Stomach (tissue), 9 donors: ENCODE data around the gene NFATC2IP. TPM values are rescaled to one million over a fixed set of nuclear protein-coding genes. Genes with fewer than 3 reads are reported as not detected.

Source experiments
- DNase-seq, 2 donors: peaks; one replicate each; pipeline versions ENCODE4 v3.0.0 to v3.0.0-alpha.2; 2013 to 2019
- H3K27ac ChIP-seq, 5 donors: fragments of 200-600 bp in 4 of 5; sonication (generic) in 4 of 5; one replicate each; pipeline ENCODE4 v1.5.1; 2013 to 2019; ENCODE audit warnings: mild to moderate bottlenecking in 1 of 5, moderate library complexity in 1 of 5
- H3K27me3 ChIP-seq, 3 donors: fragments of 200-600 bp; sonication (generic); one replicate each; pipeline ENCODE4 v1.5.1; 2017 to 2019; ENCODE audit warnings: mixed run types in 1 of 3
- H3K36me3 ChIP-seq, 4 donors: fragments of 200-600 bp; sonication (generic); 1 replicate in 3 of 4; 2 replicates in 1 of 4; pipeline ENCODE4 v1.5.1; 2016 to 2019
- H3K4me1 ChIP-seq, 4 donors: fragments of 200-600 bp; sonication (generic); one replicate each; pipeline ENCODE4 v1.5.1; 2016 to 2019
- H3K4me3 ChIP-seq, 4 donors: fragments of 200-600 bp; sonication (generic) in 3 of 4; one replicate each; pipeline ENCODE4 v1.5.1; 2016 to 2019; ENCODE audit warnings: mild to moderate bottlenecking in 1 of 4
- H3K9me3 ChIP-seq, 4 donors: fragments of 200-600 bp; sonication (generic); one replicate each; pipeline ENCODE4 v1.5.1; 2016 to 2019
- CTCF ChIP-seq, 7 experiments: fragments of 450-650 bp in 4 of 7; fragments of 200-600 bp in 3 of 7; sonication (generic) in 3 of 7; IDR thresholded peaks; one replicate each; pipeline ENCODE4 v1.5.1; 2016 to 2019; ENCODE audit warnings: antibody characterized with exemption in 7 of 7, control low read depth in 2 of 7, mild to moderate bottlenecking in 1 of 7
- EP300 ChIP-seq: sonication (generic); formaldehyde crosslinking; IDR thresholded peaks from one replicate; pipeline ENCODE4 v1.6.1; 2017; ENCODE audit warnings: antibody characterized with exemption
- POLR2A ChIP-seq, 4 donors: fragments of 450-650 bp; IDR thresholded peaks; one replicate each; pipeline ENCODE4 v1.6.1; 2016; ENCODE audit warnings: antibody characterized with exemption in 4 of 4, control low read depth in 2 of 4, mild to moderate bottlenecking in 1 of 4, moderate library complexity in 1 of 4
- POLR2AphosphoS5 ChIP-seq, 3 donors: sonication (generic); formaldehyde crosslinking; IDR thresholded peaks; one replicate each; pipeline ENCODE4 v1.6.1; 2016; ENCODE audit warnings: antibody characterized with exemption in 3 of 3
- WGBS, 5 donors: extraction: QIAGEN DNeasy Blood & Tissue Kit in 3 of 5; methylation state at CpG; one replicate each; pipeline versions ENCODE4 v1.1.5 to v1.1.7; 2013 to 2018; 5-methylcytosine and 5-hydroxymethylcytosine counted together
- intact Hi-C: fragments of 100-400 bp; cut with DNase I; formaldehyde crosslinking; loops from one replicate; pipeline ENCODE4 v1.15.1; 2023; ENCODE audit warnings: low total_unique reads
- polyA plus RNA-seq, 3 donors: library from polyadenylated mRNA; stranded (reverse); fragments of 200-250 nt; gene quantifications; one replicate each; pipeline ENCODE4 v1.2.3, GENCODE V29; 2013
- total RNA-seq, 5 donors: library from RNA; depleted of rRNA; stranded (reverse); fragments of >200 nt; gene quantifications; one replicate each; pipeline versions ENCODE4 v1.1.0 to v1.2.3, GENCODE V29; 2014 to 2016
- donor health status: healthy with polysubstance abuse.
- donor health status: Bipolar disorder and iron deficiency.
- donor health status: healthy.

Gene NFATC2IP
- total and polyA plus RNA-seq, 8 donors = 10.4 to 265 (median 31.7) TPM

- intact Hi-C loops = no loop called here
- 79 to 87% (median 87%) methylated on average over 21 to 24 of the region's 24 CpGs for WGBS, 5 donors
- Histone ChIP-seq H3K4me1 (no peaks in the 10 kb centered on the region), H3K4me3 (no peak overlapping the region), H3K36me3 (peaks cover 6 to 70% (median 68%) of the 10 kb centered on the region in 4 donors), H3K27ac (no peak overlapping the region), H3K27me3 (no peaks in the 10 kb centered on the region), H3K9me3 (no peaks in the 10 kb centered on the region)
- DNase-seq = no peak
- TF ChIP-seq POLR2AphosphoS5 (IDR thresholded peaks at IDR 0.05) = no peak
- TF ChIP-seq EP300 = no peak
- no peak for TF ChIP-seq POLR2A (IDR thresholded peaks at IDR 0.05)
- TF ChIP-seq CTCF (IDR thresholded peaks at IDR 0.05) = no peak
These were observed 44.9 kb upstream of the NFATC2IP start for GRCh38 chr16:28905800-28906372.

GRCh38 chr16:28910086-28911031 lies 40.4 kb upstream of the NFATC2IP start:
- 67 to 80% (median 75%) methylated on average over 19 of the region's 19 CpGs for WGBS, 5 donors
- Histone ChIP-seq H3K4me1 (no peaks in the 10 kb centered on the region), H3K27me3 (no peaks in the 10 kb centered on the region), H3K9me3 (no peaks in the 10 kb centered on the region), H3K36me3 (peaks cover 22 to 97% (median 92%) of the 10 kb centered on the region in 4 donors), H3K4me3 (no peak overlapping the region), H3K27ac (no peak overlapping the region)
- intact Hi-C loops = loop anchor here (10.0 kb wide), 1 partner anchor 46 kb away; the partner anchor contains the start of gene SH2B1
- peak in 1 of 2 donors; percentile 58 for DNase-seq
- no peak for TF ChIP-seq CTCF (IDR thresholded peaks at IDR 0.05)
- TF ChIP-seq POLR2A (IDR thresholded peaks at IDR 0.05) = no peak
- TF ChIP-seq POLR2AphosphoS5 (IDR thresholded peaks at IDR 0.05) = no peak
- TF ChIP-seq EP300 = no peak

- WGBS, 5 donors = 88 to 92% (median 91%) methylated on average over 12 of the region's 12 CpGs
- peaks cover 30 to 97% (median 92%) of the 10 kb centered on the region in 4 donors for H3K36me3 ChIP-seq
These were observed 38.2 kb upstream of the NFATC2IP start for GRCh38 chr16:28912558-28912957.

More at GRCh38 chr16:28912558-28912957, 38.2 kb upstream of the NFATC2IP start:
- Histone ChIP-seq H3K4me1 (no peaks in the 10 kb centered on the region), H3K27ac (no peak overlapping the region), H3K4me3 (no peak overlapping the region), H3K9me3 (no peaks in the 10 kb centered on the region), H3K27me3 (no peaks in the 10 kb centered on the region)
- TF ChIP-seq EP300 = no peak
- TF ChIP-seq POLR2AphosphoS5 (IDR thresholded peaks at IDR 0.05) = no peak
- TF ChIP-seq CTCF (IDR thresholded peaks at IDR 0.05) = no peak
- TF ChIP-seq POLR2A (IDR thresholded peaks at IDR 0.05) = no peak
- no peak for DNase-seq
- intact Hi-C loops = loop anchor here (10.0 kb wide), 1 partner anchor 48 kb away; the partner anchor contains the start of gene SH2B1
